ENCODE results near the gene MAP4K4.

MAP4K4 gene

GRCh38 chr2:101728865-101729264, 31.4 kb downstream of the MAP4K4 start:
- no peak overlapping the region for H3K4me3 ChIP-seq (ENCODE audit: control insufficient read depth, low read depth, low read length)
- TF ChIP-seq CTCF (conservative IDR thresholded peaks at IDR 0.05; ENCODE audit: control insufficient read depth, insufficient read depth, low read depth, low read length), result no peak

GRCh38 chr2:101729521-101730190, 32.1 kb downstream of the MAP4K4 start:
- TF ChIP-seq CTCF (conservative IDR thresholded peaks at IDR 0.05; ENCODE audit: control insufficient read depth, insufficient read depth, low read depth, low read length), result no peak
- no peak overlapping the region for H3K4me3 ChIP-seq (ENCODE audit: control insufficient read depth, low read depth, low read length)
- DNase-seq (ENCODE audit: low read depth), result no peak

More at GRCh38 chr2:101728865-101729264, 31.4 kb downstream of the MAP4K4 start:
- DNase-seq (ENCODE audit: low read depth), result no peak

- no peak for TF ChIP-seq CTCF (conservative IDR thresholded peaks at IDR 0.05; ENCODE audit: control insufficient read depth, insufficient read depth, low read depth, low read length)
- H3K4me3 ChIP-seq (ENCODE audit: control insufficient read depth, low read depth, low read length), result no peak overlapping the region
- DNase-seq (ENCODE audit: low read depth), result no peak
These were observed 33.9 kb downstream of the MAP4K4 start for GRCh38 chr2:101731221-101732054.

GRCh38 chr2:101732199-101732598, 34.7 kb downstream of the MAP4K4 start:
- no peak for DNase-seq (ENCODE audit: low read depth)
- no peak overlapping the region for H3K4me3 ChIP-seq (ENCODE audit: control insufficient read depth, low read depth, low read length)
- no peak for TF ChIP-seq CTCF (conservative IDR thresholded peaks at IDR 0.05; ENCODE audit: control insufficient read depth, insufficient read depth, low read depth, low read length)

- H3K4me3 ChIP-seq (ENCODE audit: control insufficient read depth, low read depth, low read length), result no peak overlapping the region
- DNase-seq (ENCODE audit: low read depth), result no peak
- no peak for TF ChIP-seq CTCF (conservative IDR thresholded peaks at IDR 0.05; ENCODE audit: control insufficient read depth, insufficient read depth, low read depth, low read length)
These were observed 35.3 kb downstream of the MAP4K4 start for GRCh38 chr2:101732773-101733256.

- no peak overlapping the region for H3K4me3 ChIP-seq (ENCODE audit: control insufficient read depth, low read depth, low read length)
- TF ChIP-seq CTCF (conservative IDR thresholded peaks at IDR 0.05; ENCODE audit: control insufficient read depth, insufficient read depth, low read depth, low read length), result no peak
- no peak for DNase-seq (ENCODE audit: low read depth)
These were observed 35.9 kb downstream of the MAP4K4 start for GRCh38 chr2:101733257-101733993.

Data from fibroblast of mammary gland (primary cell).